NCI-H345 treated with DMSO at 0.1 percent for 48 hours (cell line): ENCODE measurements around the gene ZDHHC12.

Experiments
- DNase-seq: peaks from one replicate; lab custom pipeline; 2025; ENCODE audit not compliant: unreplicated experiment; lab: John Stamatoyannopoulos, UW

The ZDHHC12 gene

GRCh38 chr9:128723866-128724743, at the start of gene ZDHHC12:
TSS of gene ZDHHC12 (minus strand) at chr9:128724127. CDS start at chr9:128724093, 34 bp downstream.
- peak; percentile 99 for DNase-seq

GRCh38 chr9:128773049-128773448, 49.1 kb upstream of the ZDHHC12 start:
- DNase-seq = no peak

GRCh38 chr9:128771745-128772519, 48.0 kb upstream of the ZDHHC12 start, which contains the start of gene ZER1:
TSS of gene ZER1 (minus strand) at chr9:128771927. CDS start at chr9:128755565, 16,362 bp downstream.
- peak; percentile 79 for DNase-seq

- DNase-seq = no peak
Measured at GRCh38 chr9:128771094-128771721, 47.3 kb upstream of the ZDHHC12 start.

- no peak for DNase-seq
Measured at GRCh38 chr9:128770286-128771030, 46.5 kb upstream of the ZDHHC12 start.

GRCh38 chr9:128768606-128769005, 44.7 kb upstream of the ZDHHC12 start:
- no peak for DNase-seq

GRCh38 chr9:128765499-128765898, 41.6 kb upstream of the ZDHHC12 start:
- DNase-seq = no peak

GRCh38 chr9:128764361-128764760, 40.4 kb upstream of the ZDHHC12 start:
- DNase-seq = no peak

- DNase-seq = no peak
Measured at GRCh38 chr9:128762671-128763449, 38.9 kb upstream of the ZDHHC12 start.

- no peak for DNase-seq
Measured at GRCh38 chr9:128757602-128758001, 33.7 kb upstream of the ZDHHC12 start.

- DNase-seq = no peak
Measured at GRCh38 chr9:128753627-128754026, 29.7 kb upstream of the ZDHHC12 start.

GRCh38 chr9:128750926-128751595, 27.1 kb upstream of the ZDHHC12 start:
- DNase-seq = no peak

GRCh38 chr9:128747241-128747640, 23.3 kb upstream of the ZDHHC12 start:
- no peak for DNase-seq

GRCh38 chr9:128743421-128743820, 19.5 kb upstream of the ZDHHC12 start:
- no peak for DNase-seq

- DNase-seq = no peak
Measured at GRCh38 chr9:128742401-128742800, 18.5 kb upstream of the ZDHHC12 start.

GRCh38 chr9:128735373-128735772, 11.4 kb upstream of the ZDHHC12 start:
- DNase-seq = no peak

- DNase-seq = no peak
Measured at GRCh38 chr9:128733256-128733655, 9.3 kb upstream of the ZDHHC12 start.

- no peak for DNase-seq
Measured at GRCh38 chr9:128732576-128732975, 8.6 kb upstream of the ZDHHC12 start.

- no peak for DNase-seq
Measured at GRCh38 chr9:128731691-128732090, 7.8 kb upstream of the ZDHHC12 start.
